COLO668 (cell line): ENCODE data around the gene KCP.
A peak's percentile ranks its signal among the peaks of the same experiment; 100 is the strongest.

Experiments used
- DNase-seq: peaks from one replicate; lab custom pipeline; 2025; ENCODE audit not compliant: unreplicated experiment; lab: John Stamatoyannopoulos, UW

KCP gene

GRCh38 chr7:128830231-128831177 lies 80.0 kb downstream of the KCP start, which contains the start of gene FLNC:
FLNC (plus strand) TSS chr7:128830406; CDS start chr7:128830638, 232 bp downstream.
- peak; percentile 38 for DNase-seq

GRCh38 chr7:128829391-128830166 lies 80.9 kb downstream of the KCP start:
- DNase-seq, result no peak

DNA sequence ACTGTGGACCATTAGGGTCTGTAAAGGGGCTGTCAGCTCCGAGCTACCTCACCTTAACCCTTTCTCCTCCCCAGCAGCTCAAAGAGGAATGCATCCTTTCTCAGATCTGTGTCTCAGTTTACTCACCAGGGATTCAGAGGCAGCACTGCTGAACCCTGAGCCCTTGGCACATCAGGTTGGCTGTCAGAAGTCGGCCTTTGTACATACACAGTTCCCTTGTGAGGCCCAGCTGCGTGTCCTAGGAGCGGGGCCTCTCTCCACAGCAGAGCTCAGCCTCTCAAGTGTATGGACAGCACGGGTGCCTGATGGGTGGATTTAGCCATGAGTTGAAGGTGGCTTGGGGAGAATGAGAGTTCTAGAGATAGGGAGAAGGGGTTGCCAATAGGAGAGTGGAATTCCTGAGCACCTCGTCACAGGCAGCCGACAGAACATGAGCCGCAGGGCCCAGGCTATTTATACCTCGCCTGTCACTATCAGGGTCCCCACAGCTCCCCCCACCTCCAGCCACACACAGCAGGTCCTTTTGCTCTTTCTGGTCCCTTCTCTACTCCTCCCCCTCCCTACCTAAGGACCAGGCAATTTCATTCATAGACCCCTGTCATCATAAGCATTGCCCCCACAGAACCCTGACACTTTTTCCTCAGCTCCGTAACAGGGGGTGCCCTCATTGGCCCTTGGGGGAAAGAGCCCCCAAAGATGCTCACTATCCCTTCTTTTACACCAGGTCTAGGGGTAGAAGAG lies 82.4 kb downstream of the KCP start:
- no peak for DNase-seq

DNA sequence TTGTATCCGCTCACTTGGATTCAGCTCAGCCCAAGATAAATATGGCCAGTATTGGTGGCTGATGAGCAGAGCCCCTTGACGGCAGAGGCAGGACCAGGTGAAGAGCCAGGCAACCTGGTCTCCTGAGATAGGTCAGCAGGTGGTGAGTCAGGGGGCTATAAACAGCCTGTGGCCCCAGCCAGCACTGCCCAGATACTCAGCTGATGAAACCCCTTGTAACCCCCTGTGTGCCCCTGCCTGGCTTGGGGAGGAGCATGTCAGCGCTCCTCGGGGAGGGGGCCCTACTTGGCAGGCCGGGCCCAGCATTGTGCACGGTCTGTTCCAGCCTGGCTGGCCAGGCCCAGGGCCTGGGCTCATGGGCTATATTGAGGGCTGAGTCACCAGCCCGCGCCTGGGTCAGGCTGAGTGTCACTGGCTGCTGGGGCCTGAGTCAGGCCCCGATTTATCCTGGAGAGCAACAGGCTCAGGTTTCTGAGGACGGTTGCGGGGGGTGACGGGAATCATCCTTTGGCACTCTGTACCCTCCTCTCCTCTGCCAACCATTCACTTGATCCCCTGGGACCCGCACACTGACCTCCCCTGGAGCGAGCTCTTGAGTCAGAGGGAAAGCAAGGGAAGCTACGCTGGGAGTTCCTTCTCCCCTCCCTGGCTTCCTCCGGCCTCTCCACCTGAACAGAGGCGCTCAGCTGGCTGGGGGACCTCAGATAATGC lies 83.1 kb downstream of the KCP start:
- DNase-seq, result no peak

DNA sequence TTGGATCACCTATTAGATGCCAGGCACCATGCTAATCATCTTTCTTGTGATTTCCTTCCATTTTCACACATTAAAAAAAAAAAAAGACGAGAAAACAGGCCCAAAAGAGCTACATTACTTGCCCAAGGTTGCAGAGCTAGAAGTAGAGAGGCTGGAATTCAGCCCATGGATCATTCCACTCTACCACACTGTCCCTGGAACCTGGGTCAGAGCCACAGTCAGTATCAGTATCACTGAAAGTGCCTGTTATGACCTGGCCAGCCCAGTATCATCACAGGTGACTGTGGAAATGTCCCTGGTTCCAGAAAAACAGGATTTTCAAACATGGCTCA lies 83.6 kb downstream of the KCP start:
- no peak for DNase-seq
